Naive thymus-derived CD4-positive, alpha-beta T cell (primary cell): ENCODE measurements around the gene ACO2. TPM values are rescaled to one million over a fixed set of nuclear protein-coding genes. Genes with fewer than 3 reads are reported as not detected.

Source experiments
- ATAC-seq: fragments of 150-1000 bp; cut with Tn5 transposase; 2 replicates; pipeline ENCODE4 v1.10.0; 2021; ENCODE audit warnings: mild to moderate bottlenecking, moderate library complexity
- CTCF ChIA-PET: fragments of 350-600 bp; sonication (Branson Sonifier 250); formaldehyde crosslinking; loops from one replicate; lab custom pipeline; 2021; ENCODE audit warnings: antibody characterized with exemption; lab: Charles Lee
- POLR2A ChIA-PET: fragments of 350-600 bp; sonication (Branson Sonifier 250); formaldehyde crosslinking; loops from one replicate; lab custom pipeline; 2021; ENCODE audit warnings: antibody characterized with exemption, inconsistent platforms; lab: Charles Lee
- DNase-seq, 9 donors: peaks; one replicate each; pipeline versions ENCODE4 v3.0.0 to v3.0.0-alpha.2; 2020 to 2022; ENCODE audit warnings: mixed read lengths in 1 of 9
- H3K27ac ChIP-seq: one replicate; pipeline ENCODE4 v1.7.0; 2013; ENCODE audit warnings: mild to moderate bottlenecking, low read depth, low read length, moderate library complexity
- H3K27me3 ChIP-seq, 2 donors: one replicate each; pipeline ENCODE4 v1.7.0; 2013; ENCODE audit warnings: low read length in 2 of 2, mild to moderate bottlenecking in 2 of 2, moderate library complexity in 2 of 2; ENCODE audit not compliant: control insufficient read depth in 2 of 2, insufficient read depth in 2 of 2
- H3K36me3 ChIP-seq, 3 experiments: 1 replicate in 2 of 3; 2 replicates in 1 of 3; pipeline ENCODE4 v1.7.0; 2013; ENCODE audit warnings: low read length in 3 of 3, mild to moderate bottlenecking in 3 of 3, moderate library complexity in 1 of 3; ENCODE audit not compliant: insufficient read depth in 3 of 3, control insufficient read depth in 2 of 3
- H3K4me1 ChIP-seq, 2 donors: one replicate each; pipeline ENCODE4 v1.7.0; 2013; ENCODE audit warnings: low read length in 2 of 2, mild to moderate bottlenecking in 2 of 2, moderate library complexity in 1 of 2; ENCODE audit not compliant: control insufficient read depth in 2 of 2, insufficient read depth in 2 of 2
- H3K4me3 ChIP-seq: 2 replicates; pipeline ENCODE4 v1.7.0; 2013; ENCODE audit warnings: mild to moderate bottlenecking, low read length
- H3K9me3 ChIP-seq, 3 experiments: 1 replicate in 2 of 3; 2 replicates in 1 of 3; pipeline ENCODE4 v1.7.0; 2013; ENCODE audit warnings: low read length in 3 of 3; ENCODE audit not compliant: control insufficient read depth in 2 of 3
- H3K27ac Mint-ChIP-seq, 9 donors: one replicate each; pipeline ENCODE4 v1.8.0; 2020 to 2022; ENCODE audit warnings: mixed read lengths in 9 of 9, mild to moderate bottlenecking in 8 of 9, moderate library complexity in 5 of 9, inconsistent platforms in 2 of 9
- H3K27me3 Mint-ChIP-seq, 5 donors: one replicate each; pipeline ENCODE4 v1.8.0; 2021 to 2022; ENCODE audit warnings: mixed read lengths in 5 of 5, mild to moderate bottlenecking in 1 of 5
- H3K36me3 Mint-ChIP-seq, 5 donors: one replicate each; pipeline ENCODE4 v1.8.0; 2020 to 2022; ENCODE audit warnings: mixed read lengths in 5 of 5, mild to moderate bottlenecking in 3 of 5, inconsistent platforms in 1 of 5
- H3K4me1 Mint-ChIP-seq, 7 donors: one replicate each; pipeline ENCODE4 v1.8.0; 2020 to 2022; ENCODE audit warnings: mixed read lengths in 7 of 7, mild to moderate bottlenecking in 3 of 7, inconsistent platforms in 1 of 7
- H3K4me3 Mint-ChIP-seq, 10 donors: one replicate each; pipeline ENCODE4 v1.8.0; 2020 to 2022; ENCODE audit warnings: mild to moderate bottlenecking in 10 of 10, mixed read lengths in 10 of 10, moderate library complexity in 6 of 10, inconsistent platforms in 2 of 10
- H3K9me3 Mint-ChIP-seq, 11 donors: one replicate each; pipeline ENCODE4 v1.8.0; 2020 to 2022; ENCODE audit warnings: mixed read lengths in 11 of 11, mild to moderate bottlenecking in 4 of 11, inconsistent platforms in 1 of 11, moderate library complexity in 1 of 11
- intact Hi-C, 2 donors: fragments of 100-400 bp; cut with micrococcal nuclease; formaldehyde crosslinking; loops; one replicate each; pipeline ENCODE4 v1.15.1; 2023
- polyA plus RNA-seq, 2 donors: library from polyadenylated mRNA; unstranded; fragments of 300-500 nt; fragmentation: Illumina TruSeq; gene quantifications; one replicate each; pipeline ENCODE4 v1.2.3, GENCODE V29; 2021
- total RNA-seq, 6 experiments: library from RNA in 5 of 6; stranded (reverse) in 5 of 6; gene quantifications; 1 replicate in 5 of 6; 2 replicates in 1 of 6; pipeline ENCODE4 v1.2.3 and lab custom pipeline; 2021 to 2026

The ACO2 gene
- 10 to 100 TPM; 64.5 to 84.8 (median 70.3) TPM for total RNA-seq
- 100 to 1,000 TPM in 1 of 2 donors, 10 to 100 TPM in 1; 60.5 to 101 TPM for polyA plus RNA-seq
- total RNA-seq (lab: John Stamatoyannopoulos, UW), result 95.4 reads per million, percentile 84 among the genes with 10 or more reads in this experiment

GRCh38 chr22:41468381-41469217 is at the start of gene ACO2, which contains the start of gene PHF5A:
ACO2 (plus strand) TSS chr22:41469117; CDS start chr22:41469147, 30 bp downstream.
PHF5A (minus strand) TSS chr22:41468692; CDS start chr22:41468653, 39 bp downstream.
- peak within 1 kb of the TSS; percentile 76 for H3K4me3 ChIP-seq
- POLR2A ChIA-PET, result interaction anchor here (0.6 to 4.8 kb wide), 30 partner anchors 9 to 1291 kb away, joined by 3 to 143 read pairs (median 4); partner anchors contain the start of genes PMM1, RANGAP1, RBX1 and ST13
- Mint-ChIP-seq H3K27ac (peak within 1 kb of the TSS; percentile 98 to 100 (median 99)), H3K9me3 (peaks cover 0 to 2% (median 0%) of the 10 kb centered on the region in 11 donors), H3K36me3 (peaks cover 4 to 25% (median 21%) of the 10 kb centered on the region in 5 donors), H3K4me1 (peaks cover 18 to 75% (median 59%) of the 10 kb centered on the region in 7 donors), H3K4me3 (peak within 1 kb of the TSS; percentile 88 to 94 (median 91)), H3K27me3 (no peaks in the 10 kb centered on the region)
- ATAC-seq (peak; percentile 96), DNase-seq (peak; percentile 93 to 99 (median 98))
- H3K9me3 ChIP-seq, result no peaks in the 10 kb centered on the region
- CTCF ChIA-PET, result interaction anchor here (0.6 to 1.6 kb wide), 8 partner anchors 10 to 66 kb away, joined by 3 to 5 read pairs (median 3); partner anchors contain the start of gene TOB2
- peaks cover 14 to 48% (median 22%) of the 10 kb centered on the region in 3 experiments for H3K36me3 ChIP-seq
- H3K27me3 ChIP-seq, result no peaks in the 10 kb centered on the region
- H3K27ac ChIP-seq, result peak within 1 kb of the TSS; percentile 89
- intact Hi-C loops, result loop anchor here (1.0 to 5.0 kb wide), 14 partner anchors 20 to 612 kb away; partner anchors contain the start of genes DESI1 (in 2 of the 2), POLR3H (in 2 of the 2), RANGAP1 (in 2 of the 2) and TEF (in 2 of the 2)
- peaks cover 19 to 20% of the 10 kb centered on the region in 2 donors for H3K4me1 ChIP-seq

- peaks cover 0 to 51% (median 7%) of the 10 kb centered on the region in 3 experiments for H3K36me3 ChIP-seq
- no peaks in the 10 kb centered on the region for H3K9me3 Mint-ChIP-seq
- no peaks in the 10 kb centered on the region for H3K4me1 ChIP-seq
- H3K27me3 Mint-ChIP-seq, result no peaks in the 10 kb centered on the region
- ChIA-PET POLR2A (interaction anchor here (1.1 to 1.2 kb wide), 2 partner anchors 19 to 22 kb away, joined by 3 read pairs; no protein-coding TSS in a partner anchor), CTCF (interaction anchor here (0.8 kb wide), 1 partner anchor 22 kb away, joined by 3 read pairs; no protein-coding TSS in a partner anchor)
- H3K4me1 Mint-ChIP-seq, result peaks cover 12 to 17% (median 13%) of the 10 kb centered on the region in 7 donors
- peak overlapping the region; percentile 13 to 91 (median 76) for H3K27ac Mint-ChIP-seq
- H3K4me3 Mint-ChIP-seq, result peak overlapping the region in 6 of 10 donors; percentile 8 to 61 (median 34)
- intact Hi-C loops, result no loop called here
- DNase-seq (peak in 3 of 9 donors; percentile 4 to 31 (median 12)), ATAC-seq (peak; percentile 75)
- peaks cover 0 to 14% (median 4%) of the 10 kb centered on the region in 5 donors for H3K36me3 Mint-ChIP-seq
- peak overlapping the region; percentile 49 for H3K27ac ChIP-seq
- H3K27me3 ChIP-seq, result no peaks in the 10 kb centered on the region
- H3K9me3 ChIP-seq, result no peaks in the 10 kb centered on the region
- H3K4me3 ChIP-seq, result no peak overlapping the region
These were observed 43.1 kb upstream of the ACO2 start for GRCh38 chr22:41425660-41426365.

GRCh38 chr22:41429232-41429950 is 39.5 kb upstream of the ACO2 start:
- Histone ChIP-seq H3K4me1 (no peaks in the 10 kb centered on the region), H3K27ac (no peak overlapping the region), H3K36me3 (peaks cover 0 to 56% (median 7%) of the 10 kb centered on the region in 3 experiments), H3K27me3 (no peaks in the 10 kb centered on the region), H3K4me3 (no peak overlapping the region), H3K9me3 (no peaks in the 10 kb centered on the region)
- H3K4me3 Mint-ChIP-seq, result no peak overlapping the region
- H3K4me1 Mint-ChIP-seq, result peaks cover 12 to 24% (median 14%) of the 10 kb centered on the region in 7 donors
- peak overlapping the region in 1 of 9 donors; percentile 28 for H3K27ac Mint-ChIP-seq
- POLR2A ChIA-PET, result interaction anchor here (0.8 to 1.8 kb wide), 4 partner anchors 8 to 35 kb away, joined by 3 to 6 read pairs (median 3); partner anchors contain the start of gene TOB2
- intact Hi-C loops, result no loop called here
- H3K36me3 Mint-ChIP-seq, result peaks cover 5 to 19% (median 8%) of the 10 kb centered on the region in 5 donors
- CTCF ChIA-PET, result no interaction called here
- DNase-seq (no peak), ATAC-seq (no peak)
- H3K27me3 Mint-ChIP-seq, result no peaks in the 10 kb centered on the region
- H3K9me3 Mint-ChIP-seq, result no peaks in the 10 kb centered on the region

GRCh38 chr22:41429951-41430332 is 39.0 kb upstream of the ACO2 start:
- H3K9me3 ChIP-seq, result no peaks in the 10 kb centered on the region
- Mint-ChIP-seq H3K4me3 (no peak overlapping the region), H3K36me3 (peaks cover 5 to 19% (median 8%) of the 10 kb centered on the region in 5 donors), H3K27ac (no peak overlapping the region), H3K27me3 (no peaks in the 10 kb centered on the region), H3K4me1 (peaks cover 12 to 24% (median 14%) of the 10 kb centered on the region in 7 donors), H3K9me3 (no peaks in the 10 kb centered on the region)
- intact Hi-C loops, result no loop called here
- no peak overlapping the region for H3K4me3 ChIP-seq
- H3K36me3 ChIP-seq, result peaks cover 0 to 57% (median 7%) of the 10 kb centered on the region in 3 experiments
- POLR2A ChIA-PET, result no interaction called here
- CTCF ChIA-PET, result no interaction called here
- DNase-seq, result no peak
- H3K4me1 ChIP-seq, result no peaks in the 10 kb centered on the region
- ATAC-seq, result no peak
- no peaks in the 10 kb centered on the region for H3K27me3 ChIP-seq
- H3K27ac ChIP-seq, result no peak overlapping the region

- Mint-ChIP-seq H3K27me3 (no peaks in the 10 kb centered on the region), H3K36me3 (peaks cover 5 to 16% (median 13%) of the 10 kb centered on the region in 5 donors), H3K27ac (peak overlapping the region in 2 of 9 donors; percentile 36 to 48), H3K4me3 (no peak overlapping the region), H3K4me1 (peaks cover 4 to 26% (median 10%) of the 10 kb centered on the region in 7 donors), H3K9me3 (no peaks in the 10 kb centered on the region)
- POLR2A ChIA-PET, result no interaction called here
- ATAC-seq (no peak), DNase-seq (no peak)
- Histone ChIP-seq H3K4me3 (no peak overlapping the region), H3K9me3 (no peaks in the 10 kb centered on the region), H3K4me1 (no peaks in the 10 kb centered on the region), H3K27ac (no peak overlapping the region), H3K27me3 (no peaks in the 10 kb centered on the region), H3K36me3 (peaks cover 3 to 59% (median 12%) of the 10 kb centered on the region in 3 experiments)
- intact Hi-C loops, result no loop called here
- CTCF ChIA-PET, result no interaction called here
These were observed 37.3 kb upstream of the ACO2 start for GRCh38 chr22:41431656-41432055.
